WTC11 (cell line): ENCODE results near the gene CLEC14A.

Source experiments
- CREM ChIP-seq: sonication (generic); formaldehyde crosslinking; IDR thresholded peaks from 2 replicates; pipeline ENCODE4 v1.8.1; 2022; ENCODE audit warnings: mild to moderate bottlenecking, missing genetic modification reagents, moderate library complexity
- ZNF281 ChIP-seq: sonication (generic); formaldehyde crosslinking; IDR thresholded peaks from 2 replicates; pipeline ENCODE4 v1.8.0; 2023; ENCODE audit warnings: mild to moderate bottlenecking, missing genetic modification reagents

- TF ChIP-seq CREM (CRISPR knock-in tag) (no peak), ZNF281 (no peak)
Observed at GRCh38 chr14:38257507-38257906, 1.6 kb upstream of the CLEC14A start.
